Eye (tissue), 1 donor: ENCODE results near the gene SLC41A2.

Source experiments
- DNase-seq: peaks from one replicate; pipeline ENCODE4 v3.0.0-alpha.2; 2015

SLC41A2 gene

GRCh38 chr12:104928036-104928745 lies 29.9 kb downstream of the SLC41A2 start:
- no peak for DNase-seq

DNA sequence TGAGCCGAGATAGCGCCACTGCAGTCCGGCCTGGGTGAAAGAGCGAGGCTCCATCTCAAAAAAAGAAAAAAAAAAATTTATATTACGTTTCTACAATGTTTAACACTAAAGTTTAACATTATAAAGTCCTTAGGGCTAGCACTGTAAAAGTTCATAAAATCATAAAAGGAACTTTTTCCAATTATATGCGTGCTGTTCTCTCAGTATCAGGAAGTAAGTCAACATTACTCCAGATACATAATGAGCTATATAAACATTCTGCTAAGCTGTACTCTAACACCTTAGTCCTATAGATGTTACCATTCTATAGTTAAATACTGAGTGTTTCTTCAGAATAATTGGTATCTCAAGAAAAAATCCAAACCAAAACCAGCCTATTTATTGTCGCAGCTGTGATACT lies 32.6 kb downstream of the SLC41A2 start:
- no peak for DNase-seq

- DNase-seq, result no peak
Measured at GRCh38 chr12:104921340-104921739, 36.8 kb downstream of the SLC41A2 start.

- DNase-seq, result no peak
Measured at GRCh38 chr12:104911942-104912341, 46.1 kb downstream of the SLC41A2 start.

DNA sequence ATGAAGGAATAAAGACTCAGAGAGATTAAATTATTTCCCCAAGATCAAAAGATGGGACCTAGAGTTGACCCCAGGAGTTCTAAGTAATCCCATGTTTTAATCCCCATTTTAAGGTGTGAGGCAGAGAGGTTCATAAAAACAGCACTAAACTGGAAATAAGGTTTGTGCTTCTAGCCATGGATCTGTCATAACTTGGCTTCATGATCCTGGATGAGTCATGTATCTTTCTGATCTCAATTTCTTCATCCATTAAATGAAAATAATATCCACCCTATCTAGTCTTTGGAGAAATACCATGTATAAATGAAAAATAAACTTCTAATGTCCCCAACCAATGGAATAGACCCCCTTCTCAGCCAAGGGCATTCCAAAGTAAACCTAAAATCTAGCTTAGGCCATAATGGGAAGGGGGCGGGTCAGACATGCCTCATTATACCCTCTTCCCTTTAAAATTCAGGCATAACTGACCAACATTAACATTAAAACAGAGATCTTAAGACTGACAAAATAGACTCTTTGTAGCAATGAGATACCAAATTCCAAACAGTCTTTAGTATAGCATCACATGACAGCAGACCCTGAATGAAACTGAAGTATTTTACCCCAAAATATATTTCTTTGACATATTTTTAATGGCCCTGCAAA lies 47.8 kb downstream of the SLC41A2 start:
- no peak for DNase-seq

DNA sequence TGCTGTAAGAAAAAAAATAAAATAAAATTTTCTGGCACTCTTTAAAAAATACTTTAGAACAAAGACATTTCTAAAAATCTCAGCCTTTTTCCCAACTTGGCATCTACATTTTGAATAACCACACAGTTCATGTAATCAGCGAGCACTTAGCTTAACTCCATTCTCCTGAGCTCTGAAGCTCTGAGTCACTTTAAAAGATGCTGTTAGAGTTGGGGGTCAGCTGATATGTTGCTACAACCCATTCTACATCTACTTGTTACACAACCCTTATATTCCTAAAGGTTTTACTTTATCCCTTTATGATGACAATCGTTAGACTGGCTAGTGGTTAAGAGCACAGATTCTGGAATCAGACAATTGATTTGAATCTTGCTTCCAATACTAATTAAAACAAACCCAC lies 48.3 kb downstream of the SLC41A2 start:
- DNase-seq, result no peak
